ENCODE results near the gene SPATA1.

- TF ChIP-seq CTCF (IDR thresholded peaks at IDR 0.05) (no peak), POLR2A (IDR thresholded peaks at IDR 0.05) (no peak)
Measured at GRCh38 chr1:84480650-84481049, 25.5 kb upstream of the SPATA1 start.

Data from lower leg skin (tissue), 3 donors.